ENCODE results near the gene NAP1L5.

Gene NAP1L5

GRCh38 chr4:88697588-88698329 is at the start of gene NAP1L5:
NAP1L5 (minus strand) TSS chr4:88697829; CDS start chr4:88697754, 75 bp downstream.
- Histone ChIP-seq H2AFZ (ENCODE audit: low read length) (peak within 1 kb of the TSS; percentile 79), H3F3A (ENCODE audit: low read depth) (no peaks in the 10 kb centered on the region), H3K9me3 (ENCODE audit: insufficient read depth, low read depth, low read length) (no peaks in the 10 kb centered on the region), H3K79me2 (ENCODE audit: insufficient read depth, low read length) (no peaks in the 10 kb centered on the region), H3K4me1 (ENCODE audit: insufficient read depth, low read length, poor library complexity, severe bottlenecking) (no peaks in the 10 kb centered on the region), H3K36me3 (ENCODE audit: insufficient read depth, low read length) (no peaks in the 10 kb centered on the region), H3K4me2 (ENCODE audit: low read depth, low read length, poor library complexity, severe bottlenecking) (peak within 1 kb of the TSS; percentile 39), H3K9me2 (replicated peaks; ENCODE audit: low read depth, low read length) (no peaks in the 10 kb centered on the region), H4K20me1 (ENCODE audit: insufficient read depth, low read length, poor library complexity, severe bottlenecking) (no peaks in the 10 kb centered on the region), H3K4me3 (ENCODE audit: low read length, poor library complexity, severe bottlenecking) (peak within 1 kb of the TSS; percentile 77), H3K27me3 (ENCODE audit: insufficient read depth, low read length, poor library complexity, severe bottlenecking) (no peaks in the 10 kb centered on the region), H3K9ac (ENCODE audit: low read depth, low read length, poor library complexity, severe bottlenecking) (peak within 1 kb of the TSS; percentile 69)
- no peak for TF ChIP-seq EZH2phosphoT487 (IDR thresholded peaks at IDR 0.05; ENCODE audit: borderline replicate concordance)
- TF ChIP-seq CTCF (conservative IDR thresholded peaks at IDR 0.05; ENCODE audit: low read length), result no peak

- Histone ChIP-seq H3K4me1 (ENCODE audit: insufficient read depth, low read length, poor library complexity, severe bottlenecking) (peaks cover 15% of the 10 kb centered on the region), H3K27me3 (ENCODE audit: insufficient read depth, low read length, poor library complexity, severe bottlenecking) (no peaks in the 10 kb centered on the region), H3K9ac (ENCODE audit: low read depth, low read length, poor library complexity, severe bottlenecking) (no peak overlapping the region), H3K9me3 (ENCODE audit: insufficient read depth, low read depth, low read length) (no peaks in the 10 kb centered on the region), H3K36me3 (ENCODE audit: insufficient read depth, low read length) (peaks cover 28% of the 10 kb centered on the region; the same call in 1 of the 2 replicates), H3K4me2 (ENCODE audit: low read depth, low read length, poor library complexity, severe bottlenecking) (no peak overlapping the region), H3F3A (ENCODE audit: low read depth) (no peaks in the 10 kb centered on the region), H4K20me1 (ENCODE audit: insufficient read depth, low read length, poor library complexity, severe bottlenecking) (no peaks in the 10 kb centered on the region), H3K79me2 (ENCODE audit: insufficient read depth, low read length) (no peaks in the 10 kb centered on the region), H3K4me3 (ENCODE audit: low read length, poor library complexity, severe bottlenecking) (no peak overlapping the region), H2AFZ (ENCODE audit: low read length) (no peak overlapping the region), H3K9me2 (replicated peaks; ENCODE audit: low read depth, low read length) (no peaks in the 10 kb centered on the region)
- TF ChIP-seq CTCF (conservative IDR thresholded peaks at IDR 0.05; ENCODE audit: low read length) (no peak), EZH2phosphoT487 (IDR thresholded peaks at IDR 0.05; ENCODE audit: borderline replicate concordance) (no peak)
Observed at GRCh38 chr4:88747351-88747750, 49.7 kb upstream of the NAP1L5 start.

- peaks cover 22% of the 10 kb centered on the region for H3K4me1 ChIP-seq (ENCODE audit: insufficient read depth, low read length, poor library complexity, severe bottlenecking)
- H3K4me3 ChIP-seq (ENCODE audit: low read length, poor library complexity, severe bottlenecking), result no peak overlapping the region
- no peaks in the 10 kb centered on the region for H3K79me2 ChIP-seq (ENCODE audit: insufficient read depth, low read length)
- H3K9me3 ChIP-seq (ENCODE audit: insufficient read depth, low read depth, low read length), result no peaks in the 10 kb centered on the region
- H3K9me2 ChIP-seq (replicated peaks; ENCODE audit: low read depth, low read length), result no peaks in the 10 kb centered on the region
- no peak overlapping the region for H2AFZ ChIP-seq (ENCODE audit: low read length)
- H3F3A ChIP-seq (ENCODE audit: low read depth), result no peaks in the 10 kb centered on the region
- no peaks in the 10 kb centered on the region for H4K20me1 ChIP-seq (ENCODE audit: insufficient read depth, low read length, poor library complexity, severe bottlenecking)
- TF ChIP-seq CTCF (conservative IDR thresholded peaks at IDR 0.05; ENCODE audit: low read length), result no peak
- TF ChIP-seq EZH2phosphoT487 (IDR thresholded peaks at IDR 0.05; ENCODE audit: borderline replicate concordance), result no peak
- no peak overlapping the region for H3K9ac ChIP-seq (ENCODE audit: low read depth, low read length, poor library complexity, severe bottlenecking)
- no peaks in the 10 kb centered on the region for H3K27me3 ChIP-seq (ENCODE audit: insufficient read depth, low read length, poor library complexity, severe bottlenecking)
- no peak overlapping the region for H3K4me2 ChIP-seq (ENCODE audit: low read depth, low read length, poor library complexity, severe bottlenecking)
- peaks cover 28% of the 10 kb centered on the region; the same call in 1 of the 2 replicates for H3K36me3 ChIP-seq (ENCODE audit: insufficient read depth, low read length)
Observed at GRCh38 chr4:88746206-88746605, 48.6 kb upstream of the NAP1L5 start.
